Measurements from ENCODE around the gene P3H3.

P3H3 gene

GRCh38 chr12:6828781-6829535, 751 bp downstream of the P3H3 start:
- DNase-seq: peak; percentile 79

GRCh38 chr12:6829536-6830220, 1.5 kb downstream of the P3H3 start:
- no peak for DNase-seq

- DNase-seq: peak; percentile 34
Observed at GRCh38 chr12:6830286-6830890, 2.2 kb downstream of the P3H3 start.

GRCh38 chr12:6830999-6831398, 2.8 kb downstream of the P3H3 start:
- DNase-seq: no peak

GRCh38 chr12:6831450-6831995, 3.3 kb downstream of the P3H3 start:
- peak; percentile 25 for DNase-seq

GRCh38 chr12:6832125-6832524, 3.9 kb downstream of the P3H3 start:
- no peak for DNase-seq

GRCh38 chr12:6833189-6833890, 5.1 kb downstream of the P3H3 start:
- no peak for DNase-seq

DNA sequence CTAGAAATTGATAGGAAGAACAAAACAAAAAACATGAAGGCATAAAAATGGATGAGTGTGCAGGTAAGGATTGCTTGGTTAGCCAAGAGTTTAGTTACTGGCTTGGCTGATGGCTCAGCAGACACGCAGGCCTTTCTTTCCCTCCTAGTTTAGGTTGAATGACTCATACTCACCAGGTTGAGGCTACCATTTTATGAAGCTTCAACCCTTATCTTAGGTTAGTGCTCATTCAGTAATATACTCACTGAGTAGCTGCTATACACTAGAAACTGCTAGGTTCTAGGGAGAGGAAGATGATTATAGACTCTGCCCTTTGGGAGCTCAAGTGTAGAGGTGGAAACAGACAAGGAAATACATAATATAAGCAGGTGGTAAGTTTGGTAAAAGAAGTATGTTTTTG, 6.0 kb downstream of the P3H3 start:
- DNase-seq: no peak

- DNase-seq: no peak
Observed at GRCh38 chr12:6834873-6835272, 6.7 kb downstream of the P3H3 start.

DNA sequence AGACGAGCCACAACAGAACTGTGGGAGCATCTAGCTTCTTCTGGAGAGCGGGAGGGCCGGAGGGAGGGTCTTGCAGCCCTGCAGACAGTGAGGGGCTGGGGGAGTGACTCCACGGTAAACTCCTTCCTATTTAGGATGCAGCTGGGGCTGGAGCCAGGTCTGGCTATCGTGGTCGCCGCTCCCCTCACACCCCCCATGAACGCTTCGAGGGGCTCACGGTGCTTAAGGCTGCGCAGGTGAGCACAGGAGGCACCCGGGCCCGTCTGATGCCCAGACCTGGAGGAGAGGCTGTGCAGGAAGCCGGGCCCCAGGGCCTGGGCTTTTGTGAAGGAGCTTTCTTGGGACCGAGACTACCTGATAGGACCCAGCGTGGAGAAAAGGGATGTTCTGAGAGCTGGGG, 8.6 kb downstream of the P3H3 start:
- no peak for DNase-seq

GRCh38 chr12:6837370-6838060, 9.3 kb downstream of the P3H3 start:
- no peak for DNase-seq

GRCh38 chr12:6838854-6839253, 10.6 kb downstream of the P3H3 start:
- DNase-seq: no peak

GRCh38 chr12:6839482-6840201, 11.4 kb downstream of the P3H3 start:
- DNase-seq: no peak

DNA sequence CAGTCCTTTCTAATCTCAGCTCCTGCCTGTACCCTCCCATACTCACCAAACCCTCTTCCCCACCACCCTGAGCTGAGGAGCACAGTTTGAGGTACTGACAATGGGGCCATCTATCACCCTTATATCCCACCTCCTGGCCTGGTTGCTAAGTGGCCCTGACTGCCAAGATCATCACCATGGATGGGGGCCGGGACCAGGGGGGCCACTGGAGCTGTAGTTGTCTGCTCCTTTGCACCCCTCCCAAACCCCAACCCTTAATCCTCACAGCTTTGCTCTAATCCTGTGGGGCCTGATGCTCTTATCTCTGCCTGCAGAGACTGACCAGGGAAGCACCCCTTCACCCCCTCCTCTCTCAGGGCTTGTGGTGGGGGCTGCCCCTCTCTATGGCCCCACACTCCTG, 12.1 kb downstream of the P3H3 start:
- DNase-seq: no peak

GRCh38 chr12:6840761-6841515, 12.7 kb downstream of the P3H3 start, which contains the start of gene GNB3:
Gene GNB3 (plus strand): TSS chr12:6840925. CDS start chr12:6841288, 363 bp downstream.
- peak; percentile 37 for DNase-seq

DNA sequence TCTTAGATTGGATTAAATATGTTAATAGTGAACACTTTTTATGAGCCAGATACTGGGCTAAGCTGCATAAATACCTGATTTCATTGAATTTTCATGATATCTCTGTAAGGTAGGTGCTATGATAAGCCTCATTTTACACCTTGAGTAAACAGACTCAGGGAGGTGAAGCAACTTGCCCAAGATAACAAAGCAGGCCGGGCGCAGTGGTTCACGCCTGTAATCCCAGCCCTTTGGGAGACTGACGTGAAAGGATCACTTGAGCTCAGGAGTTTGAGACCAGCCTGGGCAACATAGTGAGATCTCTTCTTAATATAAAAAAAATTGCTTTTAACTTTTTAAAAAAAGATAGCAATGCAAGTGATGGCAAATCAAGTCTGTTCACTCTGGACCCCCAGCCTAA, 13.9 kb downstream of the P3H3 start:
- no peak for DNase-seq

DNA sequence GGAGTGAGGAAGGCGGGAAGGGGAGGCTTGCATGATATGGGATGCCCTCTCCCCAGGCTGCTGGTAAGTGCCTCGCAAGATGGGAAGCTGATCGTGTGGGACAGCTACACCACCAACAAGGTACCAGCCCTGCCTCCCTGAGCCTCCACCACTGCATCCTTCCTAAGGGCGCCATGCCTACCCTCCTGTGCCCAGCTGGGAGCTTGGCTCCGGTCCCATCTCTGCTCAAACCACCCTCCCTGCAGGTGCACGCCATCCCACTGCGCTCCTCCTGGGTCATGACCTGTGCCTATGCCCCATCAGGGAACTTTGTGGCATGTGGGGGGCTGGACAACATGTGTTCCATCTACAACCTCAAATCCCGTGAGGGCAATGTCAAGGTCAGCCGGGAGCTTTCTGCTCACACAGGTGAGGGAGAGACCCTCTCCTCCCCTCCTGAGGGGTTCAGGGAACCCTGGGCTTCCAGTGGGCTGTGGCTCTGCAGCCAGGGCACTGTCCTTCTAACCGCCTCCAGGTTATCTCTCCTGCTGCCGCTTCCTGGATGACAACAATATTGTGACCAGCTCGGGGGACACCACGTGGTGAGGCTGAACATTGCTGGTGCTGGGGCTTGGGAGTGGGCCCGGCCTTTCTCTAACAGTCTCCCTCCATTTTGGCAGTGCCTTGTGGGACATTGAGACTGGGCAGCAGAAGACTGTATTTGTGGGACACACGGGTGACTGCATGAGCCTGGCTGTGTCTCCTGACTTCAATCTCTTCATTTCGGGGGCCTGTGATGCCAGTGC, 15.1 kb downstream of the P3H3 start:
- peak; percentile 34 for DNase-seq

- DNase-seq: no peak
Observed at GRCh38 chr12:6845395-6845794, 17.2 kb downstream of the P3H3 start.

- no peak for DNase-seq
Observed at GRCh38 chr12:6846316-6846869, 18.2 kb downstream of the P3H3 start.

- DNase-seq: no peak
Observed at GRCh38 chr12:6847676-6848075, 19.5 kb downstream of the P3H3 start.

All from left hindlimb (tissue), 1 donor.